GM18951 (cell line): ENCODE measurements around the gene COL23A1.

Experiments
- POLR2A ChIP-seq: IDR thresholded peaks from 4 replicates; pipeline ENCODE4 v1.6.1; 2011; ENCODE audit warnings: mild to moderate bottlenecking; ENCODE audit not compliant: insufficient read length, insufficient read depth; ENCODE audit errors: extremely low read depth
- in situ Hi-C: fragments of 300-500 bp; cut with MboI; formaldehyde crosslinking; loops from one replicate; pipeline ENCODE4 v1.12.0; 2022; ENCODE audit warnings: low sequenced_read_pairs, mixed read lengths, inconsistent platforms; ENCODE audit not compliant: unreplicated experiment

Gene COL23A1

DNA sequence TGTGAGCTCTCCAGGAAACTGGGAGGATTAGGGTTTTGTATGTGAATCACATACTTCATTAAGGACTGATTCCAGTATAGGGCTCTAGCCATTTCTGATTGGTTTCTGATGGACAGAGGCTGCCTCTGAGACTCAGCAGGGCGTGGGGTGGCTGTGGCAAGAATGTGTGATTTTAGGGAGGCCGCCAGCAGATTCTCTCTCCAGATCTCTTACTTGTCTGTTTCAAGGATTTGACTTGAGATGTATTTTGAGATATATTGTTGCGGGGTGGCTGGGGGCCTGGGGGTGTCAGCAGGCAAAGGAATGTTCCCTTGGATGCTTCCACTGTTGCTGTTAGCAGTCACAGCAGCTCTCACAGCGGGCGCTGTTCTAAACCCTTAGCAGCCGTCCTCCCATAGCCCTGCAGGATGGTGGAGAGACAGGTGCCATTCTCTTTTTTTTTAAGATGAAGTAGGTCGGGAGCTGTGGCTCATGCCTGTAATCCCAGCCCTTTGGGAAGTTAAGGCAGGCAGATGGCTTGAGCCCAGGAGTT, 393.8 kb downstream of the COL23A1 start:
- TF ChIP-seq POLR2A = no peak
- in situ Hi-C loops = no loop called here

DNA sequence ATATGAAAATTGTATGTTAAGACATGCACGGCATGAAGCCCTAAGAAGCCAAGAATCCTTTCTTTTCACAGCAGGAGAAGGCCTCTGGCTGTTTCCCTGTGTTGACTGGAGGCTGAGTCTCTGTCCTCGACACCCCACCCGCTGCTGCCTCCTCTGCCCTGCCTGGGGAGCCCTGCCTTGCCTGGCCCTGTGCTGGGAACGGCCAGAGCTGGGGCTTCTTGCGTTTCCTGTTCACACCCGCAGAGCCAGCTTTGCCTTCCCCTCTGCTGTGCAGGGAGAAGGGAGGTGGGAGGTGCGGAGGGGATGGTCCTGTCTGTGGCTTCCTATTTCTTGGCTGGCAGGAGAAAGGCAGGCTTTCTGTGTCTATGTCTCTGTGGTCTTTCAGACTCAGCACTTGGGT, 396.2 kb downstream of the COL23A1 start:
- in situ Hi-C loops = no loop called here

GRCh38 chr5:178193251-178193809, 396.9 kb downstream of the COL23A1 start:
- TF ChIP-seq POLR2A = no peak
- in situ Hi-C loops = no loop called here

More for the DNA sequence above, 396.2 kb downstream of the COL23A1 start:
- no peak for TF ChIP-seq POLR2A

GRCh38 chr5:178192787-178193186, 397.4 kb downstream of the COL23A1 start:
- no peak for TF ChIP-seq POLR2A
- in situ Hi-C loops = no loop called here

- no peak for TF ChIP-seq POLR2A
- in situ Hi-C loops = no loop called here
These were observed 397.9 kb downstream of the COL23A1 start for GRCh38 chr5:178192244-178192643.

- in situ Hi-C loops = no loop called here
- TF ChIP-seq POLR2A = no peak
These were observed 398.5 kb downstream of the COL23A1 start for GRCh38 chr5:178191661-178192060.

DNA sequence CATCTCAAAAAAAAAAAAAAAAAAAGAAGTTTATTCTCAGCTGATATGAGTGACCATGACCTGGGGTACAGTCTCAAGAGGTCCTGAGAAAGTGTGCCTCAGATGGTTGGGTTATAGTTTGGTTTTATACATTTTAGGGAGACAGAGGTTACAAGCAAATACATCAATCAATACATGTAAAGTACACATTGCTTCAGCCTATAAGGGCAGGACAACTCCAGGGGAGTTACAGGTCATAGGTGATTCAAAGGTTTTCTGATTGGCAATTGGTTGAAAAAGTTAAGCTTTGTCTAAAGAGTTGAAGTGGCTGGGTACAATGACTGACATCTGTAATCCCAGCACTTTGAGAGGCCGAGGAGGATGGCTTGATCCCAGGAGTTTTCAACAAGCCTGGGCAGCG, 400.8 kb downstream of the COL23A1 start:
- TF ChIP-seq POLR2A = no peak
- in situ Hi-C loops = no loop called here
